Neural cell (in vitro differentiated cells): ENCODE results near the gene VPS72. TPM values are rescaled to one million over a fixed set of nuclear protein-coding genes. Genes with fewer than 3 reads are reported as not detected.
"Not testable (repeated sequence)": the region's sequence is repeated elsewhere in the genome, so short reads cannot be mapped to it uniquely, and the experiment has no call there.

Experiments used
- H2AFZ ChIP-seq: fragments of 200-600, 300-800 bp; sonication (generic), shearing (Covaris generic); 2 replicates; pipeline ENCODE4 v1.6.0; 2014; ENCODE audit warnings: low read depth, mild to moderate bottlenecking, antibody characterized with exemption, low read length, moderate library complexity
- H3F3A ChIP-seq: fragments of 200-600 bp; shearing (Covaris generic); 2 replicates; pipeline ENCODE4 v1.6.1; 2016; ENCODE audit warnings: mild to moderate bottlenecking, moderate library complexity, mixed read lengths, antibody characterized with exemption, low read length; ENCODE audit not compliant: insufficient read depth, poor library complexity, severe bottlenecking
- H3K27ac ChIP-seq: fragments of 200-600, 300-800 bp; sonication (generic), shearing (Covaris generic); 2 replicates; pipeline ENCODE4 v1.5.1; 2014; ENCODE audit warnings: mild to moderate bottlenecking, low read length, moderate library complexity
- H3K27me3 ChIP-seq: fragments of 300-800, 200-600 bp; sonication (generic), shearing (Covaris generic); 2 replicates; pipeline ENCODE4 v1.6.0; 2014; ENCODE audit warnings: mild to moderate bottlenecking, low read depth, low read length, moderate library complexity; ENCODE audit not compliant: insufficient read depth
- H3K36me3 ChIP-seq: fragments of 300-800, 200-600 bp; sonication (generic), shearing (Covaris generic); 2 replicates; pipeline ENCODE4 v1.5.1; 2014; ENCODE audit warnings: mild to moderate bottlenecking, antibody characterized with exemption, low read length, moderate library complexity; ENCODE audit not compliant: insufficient read depth
- H3K4me2 ChIP-seq: fragments of 300-800, 200-600 bp; sonication (generic), shearing (Covaris generic); 2 replicates; pipeline ENCODE4 v1.6.0; 2014; ENCODE audit warnings: mild to moderate bottlenecking, low read length
- H3K4me3 ChIP-seq: fragments of 300-800, 200-600 bp; sonication (generic), shearing (Covaris generic); 2 replicates; pipeline ENCODE4 v1.5.1; 2014; ENCODE audit warnings: mild to moderate bottlenecking, low read length, moderate library complexity
- H3K79me2 ChIP-seq: fragments of 200-600 bp; shearing (Covaris generic); replicated peaks from 2 replicates; pipeline ENCODE4 v1.6.0; 2014; ENCODE audit warnings: mild to moderate bottlenecking, low read length, moderate library complexity; ENCODE audit not compliant: insufficient read depth
- H3K9ac ChIP-seq: fragments of 300-800, 200-600 bp; sonication (generic), shearing (Covaris generic); 2 replicates; pipeline ENCODE4 v1.6.1; 2016; ENCODE audit warnings: mild to moderate bottlenecking, low read length, mixed read lengths
- H3K9me2 ChIP-seq: fragments of 200-600 bp; shearing (Covaris generic); 2 replicates; pipeline ENCODE4 v1.6.1; 2016; ENCODE audit warnings: mild to moderate bottlenecking, low read length, mixed read lengths; ENCODE audit not compliant: insufficient read depth
- H3K9me3 ChIP-seq: fragments of 200-600, 300-800 bp; sonication (generic), shearing (Covaris generic); 2 replicates; pipeline ENCODE4 v1.6.1; 2016; ENCODE audit warnings: mild to moderate bottlenecking, mixed run types, low read length, moderate library complexity, mixed read lengths
- H4K20me1 ChIP-seq: fragments of 200-600 bp; shearing (Covaris generic); 2 replicates; pipeline ENCODE4 v1.6.1; 2016; ENCODE audit warnings: mild to moderate bottlenecking, mixed run types; ENCODE audit not compliant: insufficient read depth
- EP300 ChIP-seq: fragments of 450-650 bp; conservative IDR thresholded peaks from 2 replicates; pipeline ENCODE4 v1.6.1; 2014; ENCODE audit warnings: antibody characterized with exemption, mild to moderate bottlenecking, moderate library complexity; ENCODE audit not compliant: poor library complexity, severe bottlenecking
- EZH2 ChIP-seq: fragments of 200-600, 300-800 bp; shearing (Covaris generic), sonication (generic); IDR thresholded peaks from 2 replicates; pipeline ENCODE4 v1.6.1; 2014; ENCODE audit warnings: antibody characterized with exemption, low read length, borderline replicate concordance, mild to moderate bottlenecking; ENCODE audit not compliant: insufficient read depth, poor library complexity, severe bottlenecking
- MXI1 ChIP-seq: fragments of 450-650 bp; conservative IDR thresholded peaks from 2 replicates; pipeline ENCODE4 v1.6.1; 2014; ENCODE audit warnings: antibody characterized with exemption, mild to moderate bottlenecking; ENCODE audit not compliant: poor library complexity, severe bottlenecking
- POLR2AphosphoS5 ChIP-seq: IDR thresholded peaks from 2 replicates; pipeline ENCODE4 v1.6.1; 2012
- RAD21 ChIP-seq: fragments of 450-650 bp; conservative IDR thresholded peaks from 2 replicates; pipeline ENCODE4 v1.6.1; 2014; ENCODE audit warnings: antibody characterized with exemption, mild to moderate bottlenecking, moderate library complexity
- SMC3 ChIP-seq: fragments of 450-650 bp; conservative IDR thresholded peaks from 2 replicates; pipeline ENCODE4 v1.6.1; 2014; ENCODE audit warnings: antibody characterized with exemption, mild to moderate bottlenecking, moderate library complexity; ENCODE audit not compliant: poor library complexity
- TAF1 ChIP-seq: IDR thresholded peaks from 2 replicates; pipeline ENCODE4 v1.6.1; 2012; ENCODE audit warnings: low read depth
- polyA plus RNA-seq: library from polyadenylated mRNA; depleted of rRNA; stranded (reverse); fragments of >200 nt; gene quantifications from 2 replicates; pipeline ENCODE4 v1.2.3, GENCODE V29; 2014
- TF ChIP-seq, protein P1 (sequence below): fragments of 450-650 bp; IDR thresholded peaks from 2 replicates; pipeline ENCODE4 v1.5.1; 2014; ENCODE audit warnings: antibody characterized with exemption, mild to moderate bottlenecking, moderate library complexity; ENCODE audit not compliant: poor library complexity, severe bottlenecking
- TF ChIP-seq, protein P2 (sequence below): IDR thresholded peaks from 2 replicates; pipeline ENCODE4 v1.6.1; 2012; ENCODE audit warnings: borderline replicate concordance

VPS72 gene
- polyA plus RNA-seq, 1 donor from 2014 or later: 232 TPM

DNA sequence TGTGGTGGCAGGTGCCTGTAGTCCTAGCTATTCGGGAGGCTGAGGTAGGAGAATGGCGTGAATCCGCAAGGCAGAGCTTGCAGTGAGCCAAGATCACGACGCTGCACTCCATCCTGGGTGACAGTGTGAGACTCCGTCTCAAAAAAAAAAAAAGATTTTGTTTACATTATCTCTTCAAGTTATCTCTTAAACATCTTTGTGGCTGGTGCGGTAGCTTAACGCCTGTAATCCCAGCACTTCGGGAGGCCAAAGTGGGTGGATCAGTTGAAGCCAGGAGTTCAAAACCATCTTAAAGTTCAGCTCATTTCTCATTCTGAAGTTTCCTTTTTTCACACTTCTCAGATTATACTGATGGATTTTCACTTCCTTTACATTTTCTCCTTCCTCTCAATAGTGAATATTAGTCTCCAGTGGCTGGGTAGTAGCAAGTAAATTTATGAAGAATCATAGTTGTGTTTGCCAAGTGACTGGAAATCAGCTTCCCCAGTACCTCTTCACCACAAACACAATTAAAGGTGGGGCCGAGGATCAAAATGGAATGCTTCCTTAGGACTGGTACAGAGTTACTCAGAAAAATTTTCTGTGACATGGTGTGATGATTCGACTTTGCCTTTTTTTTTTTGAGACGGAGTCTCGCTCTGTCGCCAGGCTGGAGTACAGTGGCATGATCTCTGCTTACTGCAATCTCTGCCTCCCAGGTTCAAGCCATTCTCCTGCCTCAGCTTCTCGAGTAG is 22.1 kb upstream of the VPS72 start:
- H4K20me1 ChIP-seq: peaks cover 4% of the 10 kb centered on the region
- H3K36me3 ChIP-seq: no peaks in the 10 kb centered on the region
- peaks cover 32% of the 10 kb centered on the region for H3K79me2 ChIP-seq
- H3K27ac ChIP-seq: no peak overlapping the region
- no peaks in the 10 kb centered on the region for H3K9me2 ChIP-seq
- H3K9ac ChIP-seq: no peak overlapping the region
- H2AFZ ChIP-seq: no peak overlapping the region
- H3K9me3 ChIP-seq: no peaks in the 10 kb centered on the region
- no peak overlapping the region for H3K4me3 ChIP-seq
- no peak for TF ChIP-seq EZH2
- TF ChIP-seq, protein P1, sequence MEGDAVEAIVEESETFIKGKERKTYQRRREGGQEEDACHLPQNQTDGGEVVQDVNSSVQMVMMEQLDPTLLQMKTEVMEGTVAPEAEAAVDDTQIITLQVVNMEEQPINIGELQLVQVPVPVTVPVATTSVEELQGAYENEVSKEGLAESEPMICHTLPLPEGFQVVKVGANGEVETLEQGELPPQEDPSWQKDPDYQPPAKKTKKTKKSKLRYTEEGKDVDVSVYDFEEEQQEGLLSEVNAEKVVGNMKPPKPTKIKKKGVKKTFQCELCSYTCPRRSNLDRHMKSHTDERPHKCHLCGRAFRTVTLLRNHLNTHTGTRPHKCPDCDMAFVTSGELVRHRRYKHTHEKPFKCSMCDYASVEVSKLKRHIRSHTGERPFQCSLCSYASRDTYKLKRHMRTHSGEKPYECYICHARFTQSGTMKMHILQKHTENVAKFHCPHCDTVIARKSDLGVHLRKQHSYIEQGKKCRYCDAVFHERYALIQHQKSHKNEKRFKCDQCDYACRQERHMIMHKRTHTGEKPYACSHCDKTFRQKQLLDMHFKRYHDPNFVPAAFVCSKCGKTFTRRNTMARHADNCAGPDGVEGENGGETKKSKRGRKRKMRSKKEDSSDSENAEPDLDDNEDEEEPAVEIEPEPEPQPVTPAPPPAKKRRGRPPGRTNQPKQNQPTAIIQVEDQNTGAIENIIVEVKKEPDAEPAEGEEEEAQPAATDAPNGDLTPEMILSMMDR: no peak
- no peak for TF ChIP-seq TAF1
- TF ChIP-seq SMC3: no peak
- TF ChIP-seq MXI1: no peak
- TF ChIP-seq POLR2AphosphoS5: no peak
- TF ChIP-seq, protein P2, sequence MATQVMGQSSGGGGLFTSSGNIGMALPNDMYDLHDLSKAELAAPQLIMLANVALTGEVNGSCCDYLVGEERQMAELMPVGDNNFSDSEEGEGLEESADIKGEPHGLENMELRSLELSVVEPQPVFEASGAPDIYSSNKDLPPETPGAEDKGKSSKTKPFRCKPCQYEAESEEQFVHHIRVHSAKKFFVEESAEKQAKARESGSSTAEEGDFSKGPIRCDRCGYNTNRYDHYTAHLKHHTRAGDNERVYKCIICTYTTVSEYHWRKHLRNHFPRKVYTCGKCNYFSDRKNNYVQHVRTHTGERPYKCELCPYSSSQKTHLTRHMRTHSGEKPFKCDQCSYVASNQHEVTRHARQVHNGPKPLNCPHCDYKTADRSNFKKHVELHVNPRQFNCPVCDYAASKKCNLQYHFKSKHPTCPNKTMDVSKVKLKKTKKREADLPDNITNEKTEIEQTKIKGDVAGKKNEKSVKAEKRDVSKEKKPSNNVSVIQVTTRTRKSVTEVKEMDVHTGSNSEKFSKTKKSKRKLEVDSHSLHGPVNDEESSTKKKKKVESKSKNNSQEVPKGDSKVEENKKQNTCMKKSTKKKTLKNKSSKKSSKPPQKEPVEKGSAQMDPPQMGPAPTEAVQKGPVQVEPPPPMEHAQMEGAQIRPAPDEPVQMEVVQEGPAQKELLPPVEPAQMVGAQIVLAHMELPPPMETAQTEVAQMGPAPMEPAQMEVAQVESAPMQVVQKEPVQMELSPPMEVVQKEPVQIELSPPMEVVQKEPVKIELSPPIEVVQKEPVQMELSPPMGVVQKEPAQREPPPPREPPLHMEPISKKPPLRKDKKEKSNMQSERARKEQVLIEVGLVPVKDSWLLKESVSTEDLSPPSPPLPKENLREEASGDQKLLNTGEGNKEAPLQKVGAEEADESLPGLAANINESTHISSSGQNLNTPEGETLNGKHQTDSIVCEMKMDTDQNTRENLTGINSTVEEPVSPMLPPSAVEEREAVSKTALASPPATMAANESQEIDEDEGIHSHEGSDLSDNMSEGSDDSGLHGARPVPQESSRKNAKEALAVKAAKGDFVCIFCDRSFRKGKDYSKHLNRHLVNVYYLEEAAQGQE: no peak
- no peak for TF ChIP-seq RAD21
- no peak for TF ChIP-seq EP300
- no peaks in the 10 kb centered on the region for H3F3A ChIP-seq
- H3K27me3 ChIP-seq: no peaks in the 10 kb centered on the region
- no peak overlapping the region for H3K4me2 ChIP-seq

DNA sequence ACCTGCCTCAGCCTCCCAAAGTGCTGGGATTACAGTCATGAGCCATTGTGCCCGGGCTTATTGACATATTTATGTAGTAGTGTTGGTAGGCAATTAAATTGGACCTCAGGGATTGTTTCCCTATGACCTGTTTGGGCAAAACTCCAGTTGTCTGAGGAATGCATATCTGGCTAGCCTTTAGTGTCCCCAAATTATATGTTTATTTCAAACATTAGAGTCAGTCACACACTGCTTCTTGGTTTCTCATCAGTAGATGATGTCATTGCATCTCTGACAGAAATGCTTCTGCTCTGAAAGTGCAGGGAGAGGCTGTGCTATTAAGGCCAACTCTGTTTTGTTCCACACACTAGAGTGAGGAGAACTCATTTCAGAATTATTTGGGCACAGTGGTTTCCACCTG is 20.8 kb upstream of the VPS72 start:
- peaks cover 34% of the 10 kb centered on the region for H3K79me2 ChIP-seq
- H3K36me3 ChIP-seq: no peaks in the 10 kb centered on the region
- no peak overlapping the region for H3K9ac ChIP-seq
- H3K27me3 ChIP-seq: no peaks in the 10 kb centered on the region
- TF ChIP-seq, protein P1: no peak
- TF ChIP-seq SMC3: no peak
- no peak for TF ChIP-seq EZH2
- TF ChIP-seq POLR2AphosphoS5: no peak
- TF ChIP-seq, protein P2: no peak
- no peak for TF ChIP-seq TAF1
- TF ChIP-seq MXI1: no peak
- TF ChIP-seq EP300: no peak
- TF ChIP-seq RAD21: no peak
- no peaks in the 10 kb centered on the region for H3K9me2 ChIP-seq
- peaks cover 4% of the 10 kb centered on the region for H4K20me1 ChIP-seq
- no peak overlapping the region for H3K4me2 ChIP-seq
- no peaks in the 10 kb centered on the region for H3K9me3 ChIP-seq
- no peaks in the 10 kb centered on the region for H3F3A ChIP-seq
- H3K4me3 ChIP-seq: no peak overlapping the region
- no peak overlapping the region for H2AFZ ChIP-seq
- H3K27ac ChIP-seq: no peak overlapping the region

DNA sequence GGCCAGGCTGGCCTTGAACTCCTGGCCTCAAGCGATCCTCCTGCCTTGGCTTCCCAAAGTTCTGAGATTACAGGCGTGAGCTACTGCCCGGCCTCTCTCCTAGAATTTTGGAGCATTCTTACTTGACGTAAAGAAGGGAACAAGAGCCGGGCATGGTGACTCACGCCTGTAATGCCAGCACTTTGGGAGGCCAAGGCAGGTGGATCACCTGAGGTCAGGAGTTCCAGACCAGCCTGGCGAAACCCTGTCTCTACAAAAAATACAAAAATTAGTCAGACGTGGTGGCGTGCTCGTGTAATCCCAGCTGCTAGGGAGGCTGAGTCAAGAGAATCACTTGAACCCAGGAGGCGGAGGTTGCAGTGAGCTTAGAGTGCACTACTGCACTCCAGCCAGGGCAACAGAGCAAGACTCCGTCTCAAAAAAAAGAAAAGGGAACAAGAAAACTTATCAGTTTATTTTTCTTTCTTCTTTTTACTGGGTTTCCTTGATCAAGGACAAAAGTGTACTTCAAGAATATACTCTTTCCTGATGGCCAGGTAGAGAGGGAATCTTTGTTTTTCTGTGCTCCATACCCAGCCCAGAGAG is 15.5 kb upstream of the VPS72 start:
- peaks cover 54% of the 10 kb centered on the region for H3K79me2 ChIP-seq
- H3K4me3 ChIP-seq, H3F3A ChIP-seq, H3K9ac ChIP-seq, H3K36me3 ChIP-seq, H4K20me1 ChIP-seq, H3K4me2 ChIP-seq, H3K27ac ChIP-seq, H2AFZ ChIP-seq, H3K9me2 ChIP-seq, H3K9me3 ChIP-seq, H3K27me3 ChIP-seq: not testable (repeated sequence)
